GM18870 (cell line): ENCODE results near the gene CLDN6.
"Not testable (repeated sequence)": the region's sequence is repeated elsewhere in the genome, so short reads cannot be mapped to it uniquely, and the experiment has no call there.

Experiments
- ATAC-seq: cut with Tn5 transposase; IDR thresholded peaks from one replicate; pipeline ENCODE4 v1.9.1; 2021; ENCODE audit warnings: moderate library complexity; ENCODE audit not compliant: unreplicated experiment

Gene CLDN6

GRCh38 chr16:3052571-3053329, 34.8 kb upstream of the CLDN6 start:
- ATAC-seq = not testable (repeated sequence)

GRCh38 chr16:3051494-3051893, 33.5 kb upstream of the CLDN6 start:
- ATAC-seq = no peak

GRCh38 chr16:3051009-3051408, 33.0 kb upstream of the CLDN6 start:
- no peak for ATAC-seq

GRCh38 chr16:3050487-3050886, 32.5 kb upstream of the CLDN6 start:
- ATAC-seq = no peak

GRCh38 chr16:3049921-3050481, 32.0 kb upstream of the CLDN6 start:
- no peak for ATAC-seq

- ATAC-seq = no peak
Measured at GRCh38 chr16:3047387-3047720, 29.4 kb upstream of the CLDN6 start.

GRCh38 chr16:3046641-3047386, 28.8 kb upstream of the CLDN6 start:
- no peak for ATAC-seq

- no peak for ATAC-seq
Measured at GRCh38 chr16:3045758-3046640, 28.0 kb upstream of the CLDN6 start, which contains the start of gene MMP25. Gene MMP25, plus strand, starts transcription at chr16:3046561. Its CDS starts 357 bp downstream, at chr16:3046918.

- ATAC-seq = no peak
Measured at GRCh38 chr16:3044708-3045107, 26.7 kb upstream of the CLDN6 start.

- ATAC-seq = no peak
Measured at GRCh38 chr16:3042376-3042775, 24.4 kb upstream of the CLDN6 start.

- ATAC-seq = no peak
Measured at GRCh38 chr16:3038896-3039295, 20.9 kb upstream of the CLDN6 start.

- no peak for ATAC-seq
Measured at GRCh38 chr16:3038256-3038655, 20.3 kb upstream of the CLDN6 start.

- ATAC-seq = no peak
Measured at GRCh38 chr16:3036726-3037315, 18.8 kb upstream of the CLDN6 start, which contains the start of gene BICDL2. Gene BICDL2, minus strand, starts transcription at chr16:3036944. Its CDS starts 1,448 bp downstream, at chr16:3035496.

GRCh38 chr16:3035972-3036725, 18.2 kb upstream of the CLDN6 start:
- ATAC-seq = no peak

GRCh38 chr16:3035289-3035971, 17.4 kb upstream of the CLDN6 start:
- ATAC-seq = no peak

GRCh38 chr16:3032624-3033023, 14.6 kb upstream of the CLDN6 start:
- no peak for ATAC-seq

- no peak for ATAC-seq
Measured at GRCh38 chr16:3030222-3031212, 12.5 kb upstream of the CLDN6 start.
